Endodermal cell (in vitro differentiated cells): ENCODE data around the gene TMOD4. TPM values are rescaled to one million over a fixed set of nuclear protein-coding genes. Genes with fewer than 3 reads are reported as not detected.

Source experiments
- DNase-seq: peaks from one replicate; pipeline ENCODE4 v3.0.0-alpha.2; 2017
- H3K27ac ChIP-seq: 2 replicates; pipeline ENCODE4 v1.5.1; 2013; ENCODE audit warnings: mild to moderate bottlenecking, low read depth, low read length, moderate library complexity
- H3K27me3 ChIP-seq: 2 replicates; pipeline ENCODE4 v1.6.1; 2013; ENCODE audit warnings: mild to moderate bottlenecking, low read length, moderate library complexity; ENCODE audit not compliant: insufficient read depth, control insufficient read depth, poor library complexity, severe bottlenecking
- H3K36me3 ChIP-seq: 2 replicates; pipeline ENCODE4 v1.7.0; 2013; ENCODE audit warnings: mild to moderate bottlenecking, low read length, moderate library complexity; ENCODE audit not compliant: control insufficient read depth, insufficient read depth
- H3K4me1 ChIP-seq: one replicate; pipeline ENCODE4 v1.7.0; 2013; ENCODE audit warnings: low read length; ENCODE audit not compliant: control insufficient read depth, insufficient read depth
- H3K4me3 ChIP-seq: 2 replicates; pipeline ENCODE4 v1.5.1; 2013; ENCODE audit warnings: mild to moderate bottlenecking, low read length, moderate library complexity
- H3K9ac ChIP-seq: 2 replicates; pipeline ENCODE4 v1.6.1; 2013; ENCODE audit warnings: mild to moderate bottlenecking, low read length, moderate library complexity; ENCODE audit not compliant: poor library complexity, severe bottlenecking; ENCODE audit errors: extremely low read depth
- H3K9me3 ChIP-seq: 2 replicates; pipeline ENCODE4 v1.6.1; 2013; ENCODE audit warnings: mild to moderate bottlenecking, low read length, moderate library complexity; ENCODE audit not compliant: control insufficient read depth
- H3K27ac Mint-ChIP-seq: 2 replicates; pipeline ENCODE4 v1.8.0; 2020; ENCODE audit warnings: mixed read lengths
- H3K27me3 Mint-ChIP-seq: 2 replicates; pipeline ENCODE4 v1.8.0; 2021; ENCODE audit warnings: mild to moderate bottlenecking, mixed read lengths; ENCODE audit not compliant: insufficient read depth
- H3K36me3 Mint-ChIP-seq: 2 replicates; pipeline ENCODE4 v1.8.0; 2020; ENCODE audit warnings: low read depth, mixed read lengths
- H3K4me1 Mint-ChIP-seq: 2 replicates; pipeline ENCODE4 v1.8.0; 2020; ENCODE audit warnings: mixed read lengths
- H3K4me3 Mint-ChIP-seq: 2 replicates; pipeline ENCODE4 v1.8.0; 2020; ENCODE audit warnings: mild to moderate bottlenecking, moderate library complexity, mixed read lengths
- H3K9me3 Mint-ChIP-seq: 2 replicates; pipeline ENCODE4 v1.8.0; 2020; ENCODE audit warnings: mild to moderate bottlenecking, mixed read lengths
- WGBS, 2 experiments: methylation state at CpG; one replicate each; pipeline versions ENCODE4 v1.1.5 to v1.1.7; 2013; ENCODE audit warnings: missing lambda C conversion rate in 2 of 2, mixed read lengths in 1 of 2; ENCODE audit not compliant: insufficient coverage in 1 of 2, insufficient read length in 1 of 2; 5-methylcytosine and 5-hydroxymethylcytosine counted together
- total RNA-seq, 2 donors: library from RNA; stranded (reverse); fragmentation: NEBNext Ultra II Directional in 1 of 2; extraction: Animal tissue kit (Norgen Biotek cat#: 25700) in 1 of 2; gene quantifications; 2 replicates in 1 of 2; 3 replicates in 1 of 2; pipeline ENCODE4 v1.2.1, GENCODE V29; 2021
- TF ChIP-seq, protein P1 (sequence below): fragments of 200-600 bp; sonication (generic); conservative IDR thresholded peaks from 2 replicates; pipeline ENCODE4 v1.5.0; 2021; ENCODE audit warnings: antibody characterized with exemption, mild to moderate bottlenecking

Gene TMOD4
- total RNA-seq, 2 donors from 2014 or later, result 1.0 to 1.9 TPM

DNA sequence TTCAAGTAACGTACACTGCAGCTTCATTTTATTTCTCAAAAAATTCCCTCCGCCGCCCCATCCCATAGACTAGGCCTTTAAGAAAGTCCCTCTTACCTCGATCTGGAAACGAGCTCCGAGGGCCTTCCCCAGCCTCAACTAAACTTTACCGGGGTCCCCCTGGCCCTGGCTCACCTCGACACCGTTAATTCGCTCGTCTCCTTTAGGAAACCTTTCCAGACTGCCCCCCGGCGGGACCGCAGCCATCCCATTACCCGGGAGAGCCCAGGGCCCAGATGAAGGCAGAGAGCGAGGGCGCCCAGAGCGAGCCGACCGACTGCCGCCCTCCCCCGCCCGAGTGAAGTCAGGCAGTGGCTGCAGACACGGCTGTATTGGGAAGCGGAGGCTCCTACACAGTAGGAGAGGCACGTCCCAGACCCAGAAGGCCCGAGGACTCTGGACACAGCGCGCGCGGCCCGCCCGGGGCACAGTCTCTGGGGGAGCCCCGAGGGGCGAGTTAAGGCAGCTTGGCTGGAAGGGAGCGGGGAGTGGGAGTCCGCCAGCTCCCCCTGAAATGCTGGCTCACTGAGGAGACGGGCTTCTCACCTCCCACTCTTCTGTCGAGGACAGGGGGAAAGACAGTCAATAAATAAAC lies 44.0 kb downstream of the TMOD4 start:
- Histone ChIP-seq H3K9me3 (no peaks in the 10 kb centered on the region), H3K9ac (no peak overlapping the region), H3K4me3 (peak overlapping the region; percentile 61), H3K36me3 (peaks cover 20% of the 10 kb centered on the region), H3K27me3 (no peaks in the 10 kb centered on the region), H3K4me1 (no peaks in the 10 kb centered on the region), H3K27ac (no peak overlapping the region)
- Mint-ChIP-seq H3K4me1 (no peaks in the 10 kb centered on the region), H3K27ac (peak overlapping the region; percentile 75), H3K4me3 (peak overlapping the region; percentile 60), H3K27me3 (peaks cover 20% of the 10 kb centered on the region), H3K36me3 (peaks cover 27% of the 10 kb centered on the region), H3K9me3 (no peaks in the 10 kb centered on the region)
- TF ChIP-seq, protein P1, sequence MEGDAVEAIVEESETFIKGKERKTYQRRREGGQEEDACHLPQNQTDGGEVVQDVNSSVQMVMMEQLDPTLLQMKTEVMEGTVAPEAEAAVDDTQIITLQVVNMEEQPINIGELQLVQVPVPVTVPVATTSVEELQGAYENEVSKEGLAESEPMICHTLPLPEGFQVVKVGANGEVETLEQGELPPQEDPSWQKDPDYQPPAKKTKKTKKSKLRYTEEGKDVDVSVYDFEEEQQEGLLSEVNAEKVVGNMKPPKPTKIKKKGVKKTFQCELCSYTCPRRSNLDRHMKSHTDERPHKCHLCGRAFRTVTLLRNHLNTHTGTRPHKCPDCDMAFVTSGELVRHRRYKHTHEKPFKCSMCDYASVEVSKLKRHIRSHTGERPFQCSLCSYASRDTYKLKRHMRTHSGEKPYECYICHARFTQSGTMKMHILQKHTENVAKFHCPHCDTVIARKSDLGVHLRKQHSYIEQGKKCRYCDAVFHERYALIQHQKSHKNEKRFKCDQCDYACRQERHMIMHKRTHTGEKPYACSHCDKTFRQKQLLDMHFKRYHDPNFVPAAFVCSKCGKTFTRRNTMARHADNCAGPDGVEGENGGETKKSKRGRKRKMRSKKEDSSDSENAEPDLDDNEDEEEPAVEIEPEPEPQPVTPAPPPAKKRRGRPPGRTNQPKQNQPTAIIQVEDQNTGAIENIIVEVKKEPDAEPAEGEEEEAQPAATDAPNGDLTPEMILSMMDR, result no peak
- peak; percentile 84 for DNase-seq
- 52 to 65% methylated on average over 35 to 39 of the region's 39 CpGs for WGBS, 2 experiments

DNA sequence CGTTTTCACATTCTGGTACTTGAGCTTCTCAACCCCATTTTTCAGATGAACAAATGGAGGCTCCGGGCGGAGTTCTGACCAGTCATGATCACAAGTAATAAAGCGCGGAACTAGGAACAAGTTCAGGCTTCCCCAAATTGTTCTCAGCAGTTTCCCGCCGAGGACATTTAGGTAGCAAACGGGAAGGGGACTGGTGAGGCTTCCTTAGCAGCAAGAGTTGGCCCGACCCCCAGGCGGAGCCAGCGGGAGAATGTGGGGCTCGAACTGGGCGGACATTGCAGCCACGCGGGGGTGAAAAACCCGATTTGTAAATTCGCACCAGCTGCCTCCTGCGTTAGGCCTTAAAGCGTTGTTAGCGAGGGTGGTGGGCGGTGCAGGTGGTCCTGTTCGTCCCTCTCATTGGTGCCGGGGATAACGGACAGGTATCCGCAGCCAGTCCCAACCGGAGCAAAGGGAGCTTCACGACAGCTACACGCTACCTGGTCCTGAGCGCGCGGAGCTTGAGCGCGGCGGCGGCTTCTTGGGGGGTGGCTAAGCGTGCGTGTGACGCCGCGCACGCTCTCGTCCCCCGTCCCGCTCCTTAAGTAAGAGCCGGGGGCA lies 44.7 kb downstream of the TMOD4 start:
- TF ChIP-seq, protein P1, result no peak
- H3K9me3 Mint-ChIP-seq, result no peaks in the 10 kb centered on the region
- H3K9ac ChIP-seq, result no peak overlapping the region

DNA sequence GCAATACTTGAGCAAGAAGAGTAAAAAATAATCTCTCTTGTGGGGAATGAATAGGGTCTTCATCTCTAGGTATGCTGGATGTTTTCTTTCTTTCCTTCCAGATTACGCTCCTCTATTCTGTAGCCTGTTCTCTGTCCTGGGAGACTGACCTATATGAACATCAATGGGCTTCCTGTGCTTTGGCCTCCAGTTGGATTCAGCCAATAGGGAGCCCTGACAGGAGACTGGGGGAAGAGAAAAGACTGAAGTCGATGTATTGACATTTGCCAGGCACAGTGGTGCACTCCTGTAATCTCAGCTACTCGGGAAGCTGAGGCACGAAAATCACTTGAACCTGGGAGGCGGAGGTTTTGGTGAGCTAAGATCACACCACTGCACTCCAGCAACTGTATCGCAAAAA lies 47.0 kb downstream of the TMOD4 start:
- no peak overlapping the region for H3K9ac ChIP-seq

More for the DNA sequence above, 44.7 kb downstream of the TMOD4 start:
- Histone ChIP-seq H3K9me3 (no peaks in the 10 kb centered on the region), H3K36me3 (peaks cover 13% of the 10 kb centered on the region), H3K27me3 (no peaks in the 10 kb centered on the region), H3K27ac (no peak overlapping the region), H3K4me1 (no peaks in the 10 kb centered on the region), H3K4me3 (peak overlapping the region; percentile 61)
- WGBS, 2 experiments, result 19 to 46% methylated on average over 38 to 45 of the region's 45 CpGs
- DNase-seq, result peak; percentile 98
- Mint-ChIP-seq H3K4me1 (peaks cover under 1% of the 10 kb centered on the region), H3K27ac (peak overlapping the region; percentile 75), H3K4me3 (peak overlapping the region; percentile 60), H3K36me3 (peaks cover 19% of the 10 kb centered on the region), H3K27me3 (peaks cover 20% of the 10 kb centered on the region)

More for the DNA sequence above, 47.0 kb downstream of the TMOD4 start:
- H3K4me3 Mint-ChIP-seq, result no peak overlapping the region
- Histone ChIP-seq H3K4me3 (no peak overlapping the region), H3K27me3 (no peaks in the 10 kb centered on the region), H3K9me3 (no peaks in the 10 kb centered on the region), H3K27ac (no peak overlapping the region), H3K4me1 (no peaks in the 10 kb centered on the region), H3K36me3 (no peaks in the 10 kb centered on the region)
- TF ChIP-seq, protein P1, result no peak
- 84 to 90% methylated on average over 6 of the region's 6 CpGs for WGBS, 2 experiments
- no peak overlapping the region for H3K27ac Mint-ChIP-seq
- H3K27me3 Mint-ChIP-seq, result peaks cover 13% of the 10 kb centered on the region
- H3K9me3 Mint-ChIP-seq, result no peaks in the 10 kb centered on the region
- H3K36me3 Mint-ChIP-seq, result peaks cover 2% of the 10 kb centered on the region
- DNase-seq, result peak; percentile 57
- H3K4me1 Mint-ChIP-seq, result peaks cover 14% of the 10 kb centered on the region
